OCI-LY1 (cell line): ENCODE measurements around the gene KNSTRN.

Experiments
- EZH2 ChIP-seq: fragments of 200-600 bp; sonication (generic), shearing (Covaris generic); IDR thresholded peaks from 2 replicates; pipeline ENCODE4 v1.8.0; 2017; ENCODE audit warnings: borderline replicate concordance, mixed run types, mild to moderate bottlenecking, antibody characterized with exemption, low read length, moderate library complexity, mixed read lengths
- TF ChIP-seq, protein P1 (sequence below): fragments of 200-600 bp; sonication (generic), shearing (Covaris generic); IDR thresholded peaks from 2 replicates; pipeline ENCODE4 v1.5.1; 2017; ENCODE audit warnings: mild to moderate bottlenecking, antibody characterized with exemption, low read length, moderate library complexity, mixed read lengths

DNA sequence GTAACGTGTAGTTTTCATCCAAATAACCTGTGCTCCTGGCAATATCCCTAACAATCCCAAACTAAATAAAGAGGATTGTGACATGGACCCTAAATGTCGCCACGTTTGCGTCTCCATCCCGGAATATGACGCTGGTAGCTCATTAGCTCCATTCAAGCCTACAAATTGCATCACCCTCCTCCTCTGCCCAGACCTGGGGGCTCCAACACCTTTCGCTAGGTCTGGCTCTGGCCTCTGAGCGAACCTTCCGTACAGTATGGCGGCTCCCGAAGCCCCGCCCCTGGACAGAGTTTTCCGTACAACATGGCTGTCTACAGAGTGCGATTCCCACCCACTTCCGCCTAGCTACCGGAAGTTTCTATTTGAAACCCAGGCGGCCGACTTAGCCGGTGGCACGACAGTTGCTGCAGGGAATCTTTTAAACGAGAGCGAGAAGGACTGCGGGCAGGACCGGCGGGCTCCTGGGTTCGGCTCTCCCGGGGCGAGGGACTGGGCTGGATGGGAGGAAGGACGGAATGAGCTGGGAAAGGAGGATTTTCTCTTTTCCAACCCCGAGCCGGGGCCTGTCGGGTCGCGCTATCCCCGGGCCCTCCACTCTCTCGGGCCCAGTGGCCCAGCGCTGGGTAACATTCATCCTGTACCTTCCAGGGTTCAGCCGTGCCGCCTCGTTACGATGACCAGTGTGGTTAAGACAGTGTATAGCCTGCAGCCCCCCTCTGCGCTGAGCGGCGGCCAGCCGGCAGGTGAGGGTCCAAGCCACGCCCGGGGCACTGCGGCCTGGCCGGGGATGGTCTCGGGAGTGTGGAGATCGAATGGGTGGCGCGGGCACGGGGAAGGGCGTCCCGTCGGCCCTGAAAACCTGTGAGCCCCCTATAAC lies at the start of gene KNSTRN:
- TF ChIP-seq, protein P1, sequence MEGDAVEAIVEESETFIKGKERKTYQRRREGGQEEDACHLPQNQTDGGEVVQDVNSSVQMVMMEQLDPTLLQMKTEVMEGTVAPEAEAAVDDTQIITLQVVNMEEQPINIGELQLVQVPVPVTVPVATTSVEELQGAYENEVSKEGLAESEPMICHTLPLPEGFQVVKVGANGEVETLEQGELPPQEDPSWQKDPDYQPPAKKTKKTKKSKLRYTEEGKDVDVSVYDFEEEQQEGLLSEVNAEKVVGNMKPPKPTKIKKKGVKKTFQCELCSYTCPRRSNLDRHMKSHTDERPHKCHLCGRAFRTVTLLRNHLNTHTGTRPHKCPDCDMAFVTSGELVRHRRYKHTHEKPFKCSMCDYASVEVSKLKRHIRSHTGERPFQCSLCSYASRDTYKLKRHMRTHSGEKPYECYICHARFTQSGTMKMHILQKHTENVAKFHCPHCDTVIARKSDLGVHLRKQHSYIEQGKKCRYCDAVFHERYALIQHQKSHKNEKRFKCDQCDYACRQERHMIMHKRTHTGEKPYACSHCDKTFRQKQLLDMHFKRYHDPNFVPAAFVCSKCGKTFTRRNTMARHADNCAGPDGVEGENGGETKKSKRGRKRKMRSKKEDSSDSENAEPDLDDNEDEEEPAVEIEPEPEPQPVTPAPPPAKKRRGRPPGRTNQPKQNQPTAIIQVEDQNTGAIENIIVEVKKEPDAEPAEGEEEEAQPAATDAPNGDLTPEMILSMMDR, result no peak
- no peak for TF ChIP-seq EZH2
